AG09309 (cell line): Measurements from ENCODE around the gene HK1.

Experiments used
- DNase-seq: peaks from one replicate; pipeline ENCODE4 v3.0.0-alpha.2; 2010; ENCODE audit warnings: low read depth
- H3K4me3 ChIP-seq: 2 replicates; pipeline ENCODE4 v1.5.1; 2011; ENCODE audit warnings: mild to moderate bottlenecking, low read depth, low read length, moderate library complexity; ENCODE audit not compliant: control insufficient read depth
- CTCF ChIP-seq: IDR thresholded peaks from 2 replicates; pipeline ENCODE4 v1.5.1; 2011; ENCODE audit warnings: mild to moderate bottlenecking, low read depth, low read length, inconsistent platforms; ENCODE audit not compliant: insufficient read depth, control insufficient read depth; ENCODE audit errors: missing control alignments

The HK1 gene

GRCh38 chr10:69415951-69416350 lies 137.7 kb downstream of the HK1 start:
- H3K4me3 ChIP-seq, result no peak overlapping the region
- TF ChIP-seq CTCF, result no peak
- DNase-seq, result no peak

GRCh38 chr10:69416695-69417094 lies 138.4 kb downstream of the HK1 start, which contains the start of gene TACR2:
TSS of gene TACR2 (minus strand) at chr10:69416918. CDS start at chr10:69416323, 595 bp downstream.
- no peak for TF ChIP-seq CTCF

GRCh38 chr10:69417542-69417941 lies 139.2 kb downstream of the HK1 start:
- no peak for DNase-seq
- H3K4me3 ChIP-seq, result no peak overlapping the region
- no peak for TF ChIP-seq CTCF

More at GRCh38 chr10:69416695-69417094, 138.4 kb downstream of the HK1 start, which contains the start of gene TACR2:
- DNase-seq, result no peak
- H3K4me3 ChIP-seq, result no peak within 1 kb of the TSS

- TF ChIP-seq CTCF, result no peak
- DNase-seq, result no peak
- no peak overlapping the region for H3K4me3 ChIP-seq
Measured at GRCh38 chr10:69418052-69418752, 139.9 kb downstream of the HK1 start.

GRCh38 chr10:69419096-69419743 lies 140.9 kb downstream of the HK1 start:
- TF ChIP-seq CTCF, result no peak
- DNase-seq, result no peak
- H3K4me3 ChIP-seq, result no peak overlapping the region

GRCh38 chr10:69419744-69420126 lies 141.4 kb downstream of the HK1 start:
- no peak overlapping the region for H3K4me3 ChIP-seq
- DNase-seq, result no peak
- TF ChIP-seq CTCF, result no peak
